22Rv1 (cell line): ENCODE data around the gene MGAT5.

Source experiments
- H3K27ac ChIP-seq: fragments of 450-650 bp; 2 replicates; pipeline ENCODE4 v1.5.1; 2017
- CTCF ChIP-seq: fragments of 450-650 bp; IDR thresholded peaks from 2 replicates; pipeline ENCODE4 v1.5.1; 2017; ENCODE audit warnings: mild to moderate bottlenecking
- ZFX ChIP-seq: fragments of 450-650 bp; IDR thresholded peaks from 2 replicates; pipeline ENCODE4 v1.6.1; 2017; ENCODE audit warnings: antibody characterized with exemption, borderline replicate concordance

The MGAT5 gene

DNA sequence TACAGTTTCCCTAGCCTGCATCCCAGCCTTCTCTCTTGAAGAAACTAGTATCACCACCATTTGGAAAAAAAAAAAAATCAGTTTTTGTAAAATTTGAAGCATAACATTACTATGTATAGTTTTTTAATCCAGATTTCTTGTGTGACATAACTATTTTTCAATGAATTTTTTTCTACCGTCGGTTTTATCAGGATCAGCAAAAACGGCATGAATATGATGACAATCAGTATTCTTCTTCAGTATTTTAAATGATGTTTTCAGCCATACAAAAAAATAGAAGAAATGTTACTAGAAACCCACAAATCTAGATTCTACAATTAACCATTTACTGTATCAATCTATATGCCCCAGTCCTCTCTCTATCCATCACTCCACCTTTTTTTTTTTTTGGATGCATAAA, 103.9 kb downstream of the MGAT5 start:
- TF ChIP-seq CTCF (no peak), ZFX (no peak)

GRCh38 chr2:134359367-134360081, 105.7 kb downstream of the MGAT5 start:
- H3K27ac ChIP-seq = no peak overlapping the region

More for the DNA sequence above, 103.9 kb downstream of the MGAT5 start:
- H3K27ac ChIP-seq = no peak overlapping the region

DNA sequence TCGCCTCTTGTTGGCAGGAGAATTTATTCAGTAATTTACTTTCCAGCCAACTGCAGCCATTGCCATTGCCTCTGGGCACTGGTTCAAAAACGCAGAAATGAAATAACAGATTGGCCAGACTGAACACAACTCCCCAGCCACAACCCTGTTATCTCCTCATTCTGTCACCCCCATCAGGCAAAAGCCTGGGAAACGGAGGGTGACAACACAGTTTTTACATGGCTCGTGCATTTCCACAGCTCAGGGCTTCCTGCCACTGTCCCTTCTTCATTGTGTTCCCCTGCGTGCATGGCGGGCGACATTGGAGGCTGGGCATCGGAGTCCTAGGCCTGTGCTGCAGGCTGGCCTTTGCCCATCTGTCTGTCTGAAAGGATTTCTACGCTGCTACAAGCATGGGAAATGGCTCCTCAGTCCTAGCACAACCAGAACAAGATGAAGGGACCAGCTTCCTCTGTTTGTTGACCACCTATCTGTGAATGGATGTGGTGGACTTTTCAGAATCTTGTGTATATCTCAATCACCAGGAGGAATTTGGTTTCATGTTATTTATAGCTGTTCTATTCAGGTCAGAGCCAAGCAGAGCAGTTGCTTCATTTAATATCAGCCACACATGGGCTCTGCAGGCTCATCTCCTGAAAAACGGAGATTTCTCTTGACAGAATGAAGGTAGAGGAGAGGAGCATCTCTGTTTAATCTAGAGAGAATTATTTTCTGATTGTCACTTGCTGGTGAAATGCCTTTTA, 107.0 kb downstream of the MGAT5 start:
- H3K27ac ChIP-seq = no peak overlapping the region
- TF ChIP-seq ZFX = no peak
- no peak for TF ChIP-seq CTCF

More at GRCh38 chr2:134359367-134360081, 105.7 kb downstream of the MGAT5 start:
- TF ChIP-seq ZFX (no peak), CTCF (no peak)

DNA sequence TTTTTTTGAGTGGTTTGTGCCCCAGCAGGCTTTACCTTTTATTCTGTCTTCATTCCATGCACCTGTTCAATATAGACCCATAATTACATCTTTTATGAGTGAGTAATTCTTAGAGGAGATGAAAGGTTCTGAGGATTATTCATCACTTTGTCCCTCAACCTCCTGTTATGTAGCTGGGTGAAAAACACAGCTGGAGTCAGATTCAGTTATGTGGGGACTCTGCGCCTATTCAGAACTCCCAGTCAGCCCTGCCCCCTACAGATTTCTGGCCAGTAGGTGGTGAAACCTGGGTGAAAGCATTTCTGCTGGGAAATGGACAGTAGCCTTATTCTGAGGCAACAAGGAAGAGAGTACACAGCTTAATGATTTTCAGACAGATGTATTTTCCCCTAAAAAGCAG, 107.8 kb downstream of the MGAT5 start:
- TF ChIP-seq ZFX (no peak), CTCF (no peak)
- H3K27ac ChIP-seq = no peak overlapping the region

- H3K27ac ChIP-seq = no peak overlapping the region
- TF ChIP-seq CTCF (no peak), ZFX (no peak)
Observed at GRCh38 chr2:134362152-134362668, 108.3 kb downstream of the MGAT5 start.

- no peak overlapping the region for H3K27ac ChIP-seq
Observed at GRCh38 chr2:134362740-134363139, 108.9 kb downstream of the MGAT5 start.

More at GRCh38 chr2:134362740-134363139, 108.9 kb downstream of the MGAT5 start:
- no peak for TF ChIP-seq CTCF
- TF ChIP-seq ZFX = no peak
